GM23338 (cell line): ENCODE data around the gene PRIMPOL. TPM values are rescaled to one million over a fixed set of nuclear protein-coding genes. Genes with fewer than 3 reads are reported as not detected.

ENCODE experiments used
- ATAC-seq: fragments of 200-7000 bp; cut with Tn5 transposase; 3 replicates; pipeline ENCODE4 v1.9.1; 2020
- DNase-seq: peaks from one replicate; pipeline ENCODE4 v3.0.0-alpha.2; 2015; ENCODE audit warnings: low spot score
- H2AFZ ChIP-seq: fragments of 200-600 bp; sonication (generic); 2 replicates; pipeline ENCODE4 v1.8.0; 2016; ENCODE audit warnings: antibody characterized with exemption, mild to moderate bottlenecking, moderate library complexity
- H3F3A ChIP-seq: fragments of 200-600 bp; sonication (generic); replicated peaks from 2 replicates; pipeline ENCODE4 v1.8.0; 2017; ENCODE audit warnings: antibody characterized with exemption, mixed run types, low read depth
- H3K27ac ChIP-seq: fragments of 200-600 bp; sonication (generic); 2 replicates; pipeline ENCODE4 v1.6.1; 2016; ENCODE audit warnings: low read depth
- H3K27me3 ChIP-seq: fragments of 200-600 bp; sonication (generic); 2 replicates; pipeline ENCODE4 v1.8.0; 2016; ENCODE audit warnings: mild to moderate bottlenecking, mixed run types, moderate library complexity; ENCODE audit not compliant: insufficient read depth
- H3K36me3 ChIP-seq: fragments of 200-600 bp; sonication (generic); 2 replicates; pipeline ENCODE4 v1.8.0; 2016; ENCODE audit warnings: mild to moderate bottlenecking; ENCODE audit not compliant: insufficient read depth
- H3K4me1 ChIP-seq: fragments of 200-600 bp; sonication (generic); 2 replicates; pipeline ENCODE4 v1.8.0; 2016; ENCODE audit warnings: mild to moderate bottlenecking, moderate library complexity; ENCODE audit not compliant: insufficient read depth
- H3K4me2 ChIP-seq: fragments of 200-600 bp; sonication (generic); 2 replicates; pipeline ENCODE4 v1.7.1; 2017; ENCODE audit warnings: mixed run types
- H3K4me3 ChIP-seq: fragments of 200-600 bp; sonication (generic); 2 replicates; pipeline ENCODE4 v1.6.1; 2016; ENCODE audit warnings: mixed run types
- H3K79me2 ChIP-seq: fragments of 200-600 bp; sonication (generic); replicated peaks from 2 replicates; pipeline ENCODE4 v1.8.0; 2017; ENCODE audit warnings: mild to moderate bottlenecking; ENCODE audit not compliant: insufficient read depth
- H3K9me2 ChIP-seq: fragments of 200-600 bp; sonication (generic); 2 replicates; pipeline ENCODE4 v1.8.0; 2017; ENCODE audit not compliant: insufficient read depth
- H4K20me1 ChIP-seq: fragments of 200-600 bp; sonication (generic); replicated peaks from 2 replicates; pipeline ENCODE4 v1.8.0; 2017; ENCODE audit warnings: mild to moderate bottlenecking; ENCODE audit not compliant: insufficient read depth
- H3K27ac Mint-ChIP-seq: 2 replicates; pipeline ENCODE4 v1.8.0; 2020; ENCODE audit warnings: inconsistent platforms, mild to moderate bottlenecking, moderate library complexity, mixed read lengths
- H3K27me3 Mint-ChIP-seq: 3 replicates; pipeline ENCODE4 v1.8.0; 2022; ENCODE audit warnings: low read depth, mild to moderate bottlenecking, moderate library complexity, mixed read lengths, inconsistent platforms; ENCODE audit not compliant: insufficient read depth, poor library complexity
- H3K36me3 Mint-ChIP-seq: 3 replicates; pipeline ENCODE4 v1.8.0; 2021; ENCODE audit warnings: low read depth, mild to moderate bottlenecking, inconsistent platforms, moderate library complexity, mixed read lengths
- H3K4me1 Mint-ChIP-seq: 3 replicates; pipeline ENCODE4 v1.8.0; 2020; ENCODE audit warnings: mild to moderate bottlenecking, inconsistent platforms, mixed read lengths
- H3K4me3 Mint-ChIP-seq: 3 replicates; pipeline ENCODE4 v1.8.0; 2021; ENCODE audit warnings: moderate library complexity, mild to moderate bottlenecking, inconsistent platforms, mixed read lengths
- H3K9me3 Mint-ChIP-seq: 3 replicates; pipeline ENCODE4 v1.8.0; 2020; ENCODE audit warnings: moderate library complexity, mild to moderate bottlenecking, inconsistent platforms, mixed read lengths
- CREB1 ChIP-seq: fragments of 250-450 bp; sonication (Bioruptor Pico); IDR thresholded peaks from 2 replicates; pipeline ENCODE4 v1.5.0; 2020; ENCODE audit warnings: low read depth, mild to moderate bottlenecking, moderate library complexity
- EZH2 ChIP-seq: fragments of 200-600 bp; sonication (generic); IDR thresholded peaks from one replicate; pipeline ENCODE4 v1.8.0; 2017; ENCODE audit warnings: antibody characterized with exemption, mild to moderate bottlenecking, low read depth; ENCODE audit not compliant: unreplicated experiment
- EZH2phosphoT487 ChIP-seq: fragments of 200-600 bp; sonication (generic); IDR thresholded peaks from one replicate; pipeline ENCODE4 v1.8.1; 2018; ENCODE audit warnings: antibody characterized with exemption; ENCODE audit not compliant: unreplicated experiment
- JUNB ChIP-seq: IDR thresholded peaks from one replicate; pipeline ENCODE4 v1.6.1; 2016; ENCODE audit warnings: antibody characterized with exemption; ENCODE audit not compliant: unreplicated experiment
- NANOG ChIP-seq: IDR thresholded peaks from 2 replicates; pipeline ENCODE4 v1.6.1; 2016; ENCODE audit warnings: antibody characterized with exemption, borderline replicate concordance
- POLR2AphosphoS5 ChIP-seq: IDR thresholded peaks from 2 replicates; pipeline ENCODE4 v1.6.1; 2016; ENCODE audit warnings: antibody characterized with exemption, low read depth
- STAT1 ChIP-seq: IDR thresholded peaks from one replicate; pipeline ENCODE4 v1.6.1; 2016; ENCODE audit warnings: antibody characterized with exemption; ENCODE audit not compliant: unreplicated experiment
- ZNF114 ChIP-seq: fragments of 250-450 bp; sonication (Bioruptor Pico); IDR thresholded peaks from 2 replicates; pipeline ENCODE4 v1.5.0; 2020; ENCODE audit warnings: mild to moderate bottlenecking, moderate library complexity
- ZNF331 ChIP-seq: fragments of 250-450 bp; sonication (Bioruptor Pico); IDR thresholded peaks from 2 replicates; pipeline ENCODE4 v1.5.0; 2020; ENCODE audit warnings: low read depth, mild to moderate bottlenecking, moderate library complexity
- polyA plus RNA-seq: library from polyadenylated mRNA; unstranded; fragments of >200 nt; fragmentation: Nextera tagmentation; extraction: Ambion mirVana; gene quantifications from 2 replicates; pipeline ENCODE4 v1.2.1, GENCODE V29; 2016
- total RNA-seq: library from RNA; depleted of rRNA; stranded (reverse); fragments of >200 nt; shearing (Covaris generic); gene quantifications from 2 replicates; pipeline ENCODE4 v1.2.3, GENCODE V29; 2014
- TF ChIP-seq, protein P1 (sequence below): fragments of 250-450 bp; sonication (Bioruptor Pico); IDR thresholded peaks from 2 replicates; pipeline ENCODE4 v1.5.0; 2020; ENCODE audit warnings: mild to moderate bottlenecking, moderate library complexity
- TF ChIP-seq, protein P2 (sequence below): IDR thresholded peaks from one replicate; pipeline ENCODE4 v1.6.1; 2018; ENCODE audit warnings: antibody characterized with exemption; ENCODE audit not compliant: unreplicated experiment
- TF ChIP-seq, protein P3 (sequence below), 2 experiments: fragments of 200-600 bp in 1 of 2; sonication (generic) in 1 of 2; conservative IDR thresholded peaks; 2 replicates each; pipeline versions ENCODE4 v1.5.1 to v1.6.1; 2016 to 2017; ENCODE audit warnings: antibody characterized with exemption in 2 of 2, low read depth in 2 of 2, mild to moderate bottlenecking in 2 of 2, moderate library complexity in 1 of 2
- TF ChIP-seq, protein P4 (sequence below): IDR thresholded peaks from 2 replicates; pipeline ENCODE4 v1.6.1; 2016; ENCODE audit warnings: antibody characterized with exemption

PRIMPOL gene
- total and polyA plus RNA-seq, 2 experiments from 2014 or later = 3.5 to 9.6 TPM

DNA sequence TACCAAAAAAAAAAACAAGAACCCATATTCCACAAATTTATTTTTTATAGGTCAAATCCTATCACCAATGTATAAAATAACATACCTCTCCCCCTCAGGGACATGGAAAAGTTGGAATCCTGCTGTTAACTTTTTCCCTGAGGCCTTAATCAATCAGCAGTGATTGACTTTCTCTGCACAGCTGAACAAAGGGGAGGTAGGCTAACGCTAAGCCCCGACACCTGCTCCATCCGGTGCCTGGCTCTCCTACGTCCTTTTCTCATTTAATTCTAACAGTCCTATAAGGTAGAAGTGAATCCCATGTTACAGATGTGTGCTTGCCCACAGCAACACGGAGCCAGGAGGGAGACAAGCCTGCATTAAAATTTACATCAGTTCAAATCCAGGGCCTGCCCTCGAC lies 81.5 kb downstream of the PRIMPOL start:
- DNase-seq = no peak
- 0 out of 2 replicates have a peak overlapping the region, but pooled peaks have one; percentile 79 for H3K4me2 ChIP-seq
- no peak overlapping the region; the same call in 2 of the 3 replicates for H3K4me3 Mint-ChIP-seq
- H3F3A ChIP-seq = 0 out of 2 replicates have a peak, but pooled peaks cover 2% of the 10 kb centered on the region
- H3K36me3 Mint-ChIP-seq = peaks cover 59% of the 10 kb centered on the region
- H3K9me2 ChIP-seq = no peaks in the 10 kb centered on the region
- H3K27me3 ChIP-seq = no peaks in the 10 kb centered on the region
- no peak for ATAC-seq
- H2AFZ ChIP-seq = no peak overlapping the region
- peaks cover 34% of the 10 kb centered on the region for H3K4me1 Mint-ChIP-seq
- no peak for TF ChIP-seq NANOG
- no peak for TF ChIP-seq CREB1 (CRISPR knock-in tag)
- TF ChIP-seq, protein P1, sequence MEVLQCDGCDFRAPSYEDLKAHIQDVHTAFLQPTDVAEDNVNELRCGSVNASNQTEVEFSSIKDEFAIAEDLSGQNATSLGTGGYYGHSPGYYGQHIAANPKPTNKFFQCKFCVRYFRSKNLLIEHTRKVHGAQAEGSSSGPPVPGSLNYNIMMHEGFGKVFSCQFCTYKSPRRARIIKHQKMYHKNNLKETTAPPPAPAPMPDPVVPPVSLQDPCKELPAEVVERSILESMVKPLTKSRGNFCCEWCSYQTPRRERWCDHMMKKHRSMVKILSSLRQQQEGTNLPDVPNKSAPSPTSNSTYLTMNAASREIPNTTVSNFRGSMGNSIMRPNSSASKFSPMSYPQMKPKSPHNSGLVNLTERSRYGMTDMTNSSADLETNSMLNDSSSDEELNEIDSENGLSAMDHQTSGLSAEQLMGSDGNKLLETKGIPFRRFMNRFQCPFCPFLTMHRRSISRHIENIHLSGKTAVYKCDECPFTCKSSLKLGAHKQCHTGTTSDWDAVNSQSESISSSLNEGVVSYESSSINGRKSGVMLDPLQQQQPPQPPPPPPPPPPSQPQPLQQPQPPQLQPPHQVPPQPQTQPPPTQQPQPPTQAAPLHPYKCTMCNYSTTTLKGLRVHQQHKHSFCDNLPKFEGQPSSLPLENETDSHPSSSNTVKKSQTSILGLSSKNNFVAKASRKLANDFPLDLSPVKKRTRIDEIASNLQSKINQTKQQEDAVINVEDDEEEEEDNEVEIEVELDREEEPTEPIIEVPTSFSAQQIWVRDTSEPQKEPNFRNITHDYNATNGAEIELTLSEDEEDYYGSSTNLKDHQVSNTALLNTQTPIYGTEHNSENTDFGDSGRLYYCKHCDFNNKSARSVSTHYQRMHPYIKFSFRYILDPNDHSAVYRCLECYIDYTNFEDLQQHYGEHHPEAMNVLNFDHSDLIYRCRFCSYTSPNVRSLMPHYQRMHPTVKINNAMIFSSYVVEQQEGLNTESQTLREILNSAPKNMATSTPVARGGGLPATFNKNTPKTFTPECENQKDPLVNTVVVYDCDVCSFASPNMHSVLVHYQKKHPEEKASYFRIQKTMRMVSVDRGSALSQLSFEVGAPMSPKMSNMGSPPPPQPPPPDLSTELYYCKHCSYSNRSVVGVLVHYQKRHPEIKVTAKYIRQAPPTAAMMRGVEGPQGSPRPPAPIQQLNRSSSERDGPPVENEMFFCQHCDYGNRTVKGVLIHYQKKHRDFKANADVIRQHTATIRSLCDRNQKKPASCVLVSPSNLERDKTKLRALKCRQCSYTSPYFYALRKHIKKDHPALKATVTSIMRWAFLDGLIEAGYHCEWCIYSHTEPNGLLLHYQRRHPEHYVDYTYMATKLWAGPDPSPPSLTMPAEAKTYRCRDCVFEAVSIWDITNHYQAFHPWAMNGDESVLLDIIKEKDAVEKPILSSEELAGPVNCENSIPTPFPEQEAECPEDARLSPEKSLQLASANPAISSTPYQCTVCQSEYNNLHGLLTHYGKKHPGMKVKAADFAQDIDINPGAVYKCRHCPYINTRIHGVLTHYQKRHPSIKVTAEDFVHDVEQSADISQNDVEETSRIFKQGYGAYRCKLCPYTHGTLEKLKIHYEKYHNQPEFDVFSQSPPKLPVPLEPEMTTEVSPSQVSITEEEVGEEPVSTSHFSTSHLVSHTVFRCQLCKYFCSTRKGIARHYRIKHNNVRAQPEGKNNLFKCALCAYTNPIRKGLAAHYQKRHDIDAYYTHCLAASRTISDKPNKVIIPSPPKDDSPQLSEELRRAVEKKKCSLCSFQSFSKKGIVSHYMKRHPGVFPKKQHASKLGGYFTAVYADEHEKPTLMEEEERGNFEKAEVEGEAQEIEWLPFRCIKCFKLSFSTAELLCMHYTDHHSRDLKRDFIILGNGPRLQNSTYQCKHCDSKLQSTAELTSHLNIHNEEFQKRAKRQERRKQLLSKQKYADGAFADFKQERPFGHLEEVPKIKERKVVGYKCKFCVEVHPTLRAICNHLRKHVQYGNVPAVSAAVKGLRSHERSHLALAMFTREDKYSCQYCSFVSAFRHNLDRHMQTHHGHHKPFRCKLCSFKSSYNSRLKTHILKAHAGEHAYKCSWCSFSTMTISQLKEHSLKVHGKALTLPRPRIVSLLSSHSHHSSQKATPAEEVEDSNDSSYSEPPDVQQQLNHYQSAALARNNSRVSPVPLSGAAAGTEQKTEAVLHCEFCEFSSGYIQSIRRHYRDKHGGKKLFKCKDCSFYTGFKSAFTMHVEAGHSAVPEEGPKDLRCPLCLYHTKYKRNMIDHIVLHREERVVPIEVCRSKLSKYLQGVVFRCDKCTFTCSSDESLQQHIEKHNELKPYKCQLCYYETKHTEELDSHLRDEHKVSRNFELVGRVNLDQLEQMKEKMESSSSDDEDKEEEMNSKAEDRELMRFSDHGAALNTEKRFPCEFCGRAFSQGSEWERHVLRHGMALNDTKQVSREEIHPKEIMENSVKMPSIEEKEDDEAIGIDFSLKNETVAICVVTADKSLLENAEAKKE (CRISPR knock-in tag) = no peak
- TF ChIP-seq POLR2AphosphoS5 = no peak
- no peak for TF ChIP-seq EZH2phosphoT487
- TF ChIP-seq JUNB = no peak
- TF ChIP-seq ZNF331 = no peak
- TF ChIP-seq, protein P2, sequence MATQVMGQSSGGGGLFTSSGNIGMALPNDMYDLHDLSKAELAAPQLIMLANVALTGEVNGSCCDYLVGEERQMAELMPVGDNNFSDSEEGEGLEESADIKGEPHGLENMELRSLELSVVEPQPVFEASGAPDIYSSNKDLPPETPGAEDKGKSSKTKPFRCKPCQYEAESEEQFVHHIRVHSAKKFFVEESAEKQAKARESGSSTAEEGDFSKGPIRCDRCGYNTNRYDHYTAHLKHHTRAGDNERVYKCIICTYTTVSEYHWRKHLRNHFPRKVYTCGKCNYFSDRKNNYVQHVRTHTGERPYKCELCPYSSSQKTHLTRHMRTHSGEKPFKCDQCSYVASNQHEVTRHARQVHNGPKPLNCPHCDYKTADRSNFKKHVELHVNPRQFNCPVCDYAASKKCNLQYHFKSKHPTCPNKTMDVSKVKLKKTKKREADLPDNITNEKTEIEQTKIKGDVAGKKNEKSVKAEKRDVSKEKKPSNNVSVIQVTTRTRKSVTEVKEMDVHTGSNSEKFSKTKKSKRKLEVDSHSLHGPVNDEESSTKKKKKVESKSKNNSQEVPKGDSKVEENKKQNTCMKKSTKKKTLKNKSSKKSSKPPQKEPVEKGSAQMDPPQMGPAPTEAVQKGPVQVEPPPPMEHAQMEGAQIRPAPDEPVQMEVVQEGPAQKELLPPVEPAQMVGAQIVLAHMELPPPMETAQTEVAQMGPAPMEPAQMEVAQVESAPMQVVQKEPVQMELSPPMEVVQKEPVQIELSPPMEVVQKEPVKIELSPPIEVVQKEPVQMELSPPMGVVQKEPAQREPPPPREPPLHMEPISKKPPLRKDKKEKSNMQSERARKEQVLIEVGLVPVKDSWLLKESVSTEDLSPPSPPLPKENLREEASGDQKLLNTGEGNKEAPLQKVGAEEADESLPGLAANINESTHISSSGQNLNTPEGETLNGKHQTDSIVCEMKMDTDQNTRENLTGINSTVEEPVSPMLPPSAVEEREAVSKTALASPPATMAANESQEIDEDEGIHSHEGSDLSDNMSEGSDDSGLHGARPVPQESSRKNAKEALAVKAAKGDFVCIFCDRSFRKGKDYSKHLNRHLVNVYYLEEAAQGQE = no peak
- TF ChIP-seq, protein P3, sequence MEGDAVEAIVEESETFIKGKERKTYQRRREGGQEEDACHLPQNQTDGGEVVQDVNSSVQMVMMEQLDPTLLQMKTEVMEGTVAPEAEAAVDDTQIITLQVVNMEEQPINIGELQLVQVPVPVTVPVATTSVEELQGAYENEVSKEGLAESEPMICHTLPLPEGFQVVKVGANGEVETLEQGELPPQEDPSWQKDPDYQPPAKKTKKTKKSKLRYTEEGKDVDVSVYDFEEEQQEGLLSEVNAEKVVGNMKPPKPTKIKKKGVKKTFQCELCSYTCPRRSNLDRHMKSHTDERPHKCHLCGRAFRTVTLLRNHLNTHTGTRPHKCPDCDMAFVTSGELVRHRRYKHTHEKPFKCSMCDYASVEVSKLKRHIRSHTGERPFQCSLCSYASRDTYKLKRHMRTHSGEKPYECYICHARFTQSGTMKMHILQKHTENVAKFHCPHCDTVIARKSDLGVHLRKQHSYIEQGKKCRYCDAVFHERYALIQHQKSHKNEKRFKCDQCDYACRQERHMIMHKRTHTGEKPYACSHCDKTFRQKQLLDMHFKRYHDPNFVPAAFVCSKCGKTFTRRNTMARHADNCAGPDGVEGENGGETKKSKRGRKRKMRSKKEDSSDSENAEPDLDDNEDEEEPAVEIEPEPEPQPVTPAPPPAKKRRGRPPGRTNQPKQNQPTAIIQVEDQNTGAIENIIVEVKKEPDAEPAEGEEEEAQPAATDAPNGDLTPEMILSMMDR (conservative IDR thresholded peaks at IDR 0.05; ENCODE audit: low read depth in 2 of 2) = no peak
- TF ChIP-seq, protein P4, sequence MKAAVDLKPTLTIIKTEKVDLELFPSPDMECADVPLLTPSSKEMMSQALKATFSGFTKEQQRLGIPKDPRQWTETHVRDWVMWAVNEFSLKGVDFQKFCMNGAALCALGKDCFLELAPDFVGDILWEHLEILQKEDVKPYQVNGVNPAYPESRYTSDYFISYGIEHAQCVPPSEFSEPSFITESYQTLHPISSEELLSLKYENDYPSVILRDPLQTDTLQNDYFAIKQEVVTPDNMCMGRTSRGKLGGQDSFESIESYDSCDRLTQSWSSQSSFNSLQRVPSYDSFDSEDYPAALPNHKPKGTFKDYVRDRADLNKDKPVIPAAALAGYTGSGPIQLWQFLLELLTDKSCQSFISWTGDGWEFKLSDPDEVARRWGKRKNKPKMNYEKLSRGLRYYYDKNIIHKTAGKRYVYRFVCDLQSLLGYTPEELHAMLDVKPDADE = no peak
- no peak for TF ChIP-seq STAT1
- no peak for TF ChIP-seq EZH2
- TF ChIP-seq ZNF114 (CRISPR knock-in tag) = no peak
- H3K4me3 ChIP-seq = 0 out of 2 replicates have a peak overlapping the region, but pooled peaks have one; percentile 98
- peaks cover 3% of the 10 kb centered on the region for H3K27me3 Mint-ChIP-seq
- H3K79me2 ChIP-seq = peaks cover 78% of the 10 kb centered on the region
- H3K4me1 ChIP-seq = peaks cover 20% of the 10 kb centered on the region
- no peak overlapping the region for H3K27ac ChIP-seq
- peaks cover 32% of the 10 kb centered on the region for H3K36me3 ChIP-seq
- H3K27ac Mint-ChIP-seq = no peak overlapping the region
- peaks cover 42% of the 10 kb centered on the region for H4K20me1 ChIP-seq
- no peaks in the 10 kb centered on the region for H3K9me3 Mint-ChIP-seq
